GM18873 (cell line): ENCODE data around the gene TLN1.

Experiments used
- ATAC-seq: cut with Tn5 transposase; IDR thresholded peaks from one replicate; pipeline ENCODE4 v1.9.1; 2021; ENCODE audit warnings: mild to moderate bottlenecking, moderate library complexity, moderate number of reproducible peaks; ENCODE audit not compliant: unreplicated experiment, low FRiP score

TLN1 gene

GRCh38 chr9:35710818-35711500 lies 21.0 kb downstream of the TLN1 start:
- ATAC-seq, result no peak

DNA sequence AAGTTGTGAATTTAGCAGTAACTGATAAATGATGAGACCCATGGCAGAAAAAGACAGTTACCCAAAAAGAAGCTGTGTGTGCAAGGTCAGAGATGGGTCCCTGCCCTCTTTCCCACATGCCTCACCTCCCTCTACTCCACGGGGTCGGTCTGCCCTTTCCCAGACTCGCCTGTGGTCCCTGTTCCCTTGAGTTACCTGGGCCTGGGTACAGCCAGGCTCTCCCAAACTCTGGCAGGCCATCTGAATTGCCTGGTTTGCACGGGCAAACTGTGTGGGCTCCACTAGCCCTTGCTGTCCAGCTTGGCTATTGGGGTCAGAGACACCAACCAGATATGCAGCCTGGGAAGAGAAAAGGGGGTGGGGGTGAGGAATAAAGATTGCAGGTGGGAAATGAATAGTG lies 23.8 kb downstream of the TLN1 start:
- ATAC-seq, result no peak

- ATAC-seq, result no peak
These were observed 25.0 kb downstream of the TLN1 start for GRCh38 chr9:35706951-35707350.

DNA sequence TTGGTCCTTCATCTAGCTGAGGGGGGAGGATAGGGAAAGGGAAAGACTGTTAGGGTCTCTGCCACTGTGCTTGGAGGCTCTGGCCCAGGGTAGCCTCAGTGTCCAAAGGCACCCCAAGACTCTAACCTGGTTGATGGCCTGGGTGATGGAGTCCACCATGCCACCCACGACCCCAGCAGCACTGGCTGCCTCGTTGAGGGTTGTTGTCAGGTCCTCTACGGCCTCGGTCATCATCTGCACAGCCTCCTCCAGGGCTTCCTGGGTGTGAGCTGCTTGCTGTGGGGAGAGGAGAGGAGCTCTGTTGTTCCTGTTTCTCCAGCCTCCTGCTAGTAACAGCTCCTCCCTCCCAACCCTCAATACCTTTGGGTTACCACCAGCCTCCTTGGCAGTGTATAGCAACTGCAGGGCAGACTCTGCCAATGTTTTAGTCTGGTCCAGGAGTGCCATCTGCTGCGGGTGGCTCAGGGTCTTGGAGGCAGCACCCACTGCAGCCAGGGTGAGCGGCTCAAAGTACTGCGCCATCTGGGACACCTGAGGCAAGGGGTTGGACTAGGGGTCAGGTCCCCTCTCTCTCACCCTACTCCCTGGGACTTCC lies 26.1 kb downstream of the TLN1 start:
- no peak for ATAC-seq

- no peak for ATAC-seq
These were observed 26.6 kb downstream of the TLN1 start for GRCh38 chr9:35705372-35705771.

DNA sequence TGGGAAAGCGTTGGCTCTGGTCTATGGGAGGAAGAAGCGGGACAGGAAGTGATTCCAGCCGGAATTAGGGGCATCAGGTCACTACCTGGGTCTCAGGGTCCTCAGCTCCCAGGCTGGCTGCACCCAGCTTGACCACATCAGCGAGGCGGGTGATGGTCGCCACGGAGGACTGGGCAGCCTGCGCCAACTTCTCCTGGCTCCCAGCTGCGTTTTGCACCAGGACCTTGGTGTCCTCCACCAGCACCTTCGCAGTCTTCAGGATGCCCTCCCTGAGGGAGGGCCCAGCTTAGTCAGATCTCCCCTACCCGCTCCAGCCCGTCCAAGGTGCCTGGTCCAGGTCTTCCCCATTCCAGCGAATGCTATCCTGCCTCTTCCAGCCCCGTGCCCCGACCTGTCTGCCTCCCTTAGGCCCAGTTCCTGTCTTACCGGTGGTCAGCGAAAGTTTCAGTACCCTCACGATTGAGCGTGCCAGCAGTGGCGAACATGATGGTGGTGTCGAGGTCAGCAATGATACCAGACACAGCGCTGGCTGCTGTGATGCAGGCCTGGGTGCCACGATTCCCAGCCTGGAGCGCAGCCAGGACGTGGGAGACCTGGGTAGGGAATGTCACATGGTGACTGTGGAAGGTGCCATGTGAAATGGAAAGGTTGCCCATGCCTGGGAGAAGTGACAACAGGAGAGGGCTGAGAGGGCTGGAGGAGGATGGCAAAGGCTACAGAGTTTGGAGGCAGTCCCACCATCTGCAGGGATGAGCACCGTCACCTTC lies 27.9 kb downstream of the TLN1 start:
- no peak for ATAC-seq

GRCh38 chr9:35702696-35703095 lies 29.3 kb downstream of the TLN1 start:
- no peak for ATAC-seq

- no peak for ATAC-seq
These were observed 31.1 kb downstream of the TLN1 start for GRCh38 chr9:35700942-35701341.

DNA sequence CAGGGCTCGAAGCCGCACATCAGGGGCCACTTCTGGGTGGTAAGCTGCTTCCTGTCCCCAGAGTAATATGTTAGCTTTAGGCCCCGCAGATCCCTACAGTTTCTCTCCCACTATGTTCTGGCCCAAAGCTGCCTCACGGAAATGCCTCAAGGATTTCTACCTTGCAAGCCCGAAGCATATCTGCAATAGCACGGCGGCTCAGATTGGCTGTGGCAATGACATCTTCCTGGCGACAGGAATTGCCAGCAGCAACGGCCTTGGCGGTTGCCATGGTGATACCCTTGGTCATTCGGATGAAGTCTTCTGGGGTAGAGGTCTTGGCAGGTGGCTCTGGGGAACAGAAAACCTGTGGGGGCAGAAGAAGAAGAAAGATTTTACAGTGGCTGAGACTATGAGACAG lies 32.0 kb downstream of the TLN1 start:
- no peak for ATAC-seq

- ATAC-seq, result no peak
These were observed 33.8 kb downstream of the TLN1 start for GRCh38 chr9:35698231-35698630.

GRCh38 chr9:35697486-35697885 lies 34.5 kb downstream of the TLN1 start:
- ATAC-seq, result no peak

GRCh38 chr9:35696520-35697215 lies 35.3 kb downstream of the TLN1 start:
- peak; percentile 52 for ATAC-seq

GRCh38 chr9:35695943-35696401 lies 36.0 kb downstream of the TLN1 start:
- ATAC-seq, result no peak

GRCh38 chr9:35691757-35692301 lies 40.2 kb downstream of the TLN1 start:
- ATAC-seq, result no peak

GRCh38 chr9:35691334-35691650 lies 40.7 kb downstream of the TLN1 start:
- ATAC-seq, result no peak

DNA sequence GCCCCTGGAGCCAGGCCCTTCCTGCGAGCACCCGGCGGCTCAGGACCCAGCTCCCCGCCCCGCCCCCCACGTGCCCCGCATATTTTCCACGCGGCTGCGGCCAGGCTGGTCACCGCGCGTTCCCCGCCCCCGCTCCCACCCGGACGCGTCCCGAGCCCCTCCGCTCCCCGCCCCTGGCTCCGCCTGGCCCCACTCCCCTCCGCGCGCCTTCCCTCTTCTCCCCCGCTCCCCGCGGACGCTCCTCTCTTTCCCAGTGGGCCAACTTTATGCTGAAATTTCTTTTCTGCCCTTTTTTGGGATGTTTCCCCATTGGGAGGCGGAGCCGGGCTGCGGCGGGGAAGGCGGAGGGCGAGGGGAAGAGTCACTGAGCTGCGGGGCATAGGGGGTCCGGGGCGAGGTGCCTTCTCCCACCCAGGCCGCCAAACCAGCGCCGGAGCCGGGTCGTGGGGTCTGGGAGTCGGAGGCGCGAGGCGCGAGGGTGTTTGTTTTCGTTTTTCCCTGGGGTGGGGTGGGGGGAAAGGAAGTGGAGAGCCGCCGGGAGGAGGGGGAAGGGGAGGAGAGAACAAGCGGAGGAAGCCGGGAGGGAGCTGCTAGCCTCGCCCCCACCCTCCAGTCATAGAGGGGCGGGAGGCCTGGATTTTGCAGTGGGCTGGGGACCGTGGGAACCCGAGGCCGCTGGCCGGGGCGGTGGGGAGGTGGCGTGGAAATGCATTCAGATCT lies 41.2 kb downstream of the TLN1 start:
- no peak for ATAC-seq

GRCh38 chr9:35690294-35690613 lies 41.7 kb downstream of the TLN1 start:
- no peak for ATAC-seq

DNA sequence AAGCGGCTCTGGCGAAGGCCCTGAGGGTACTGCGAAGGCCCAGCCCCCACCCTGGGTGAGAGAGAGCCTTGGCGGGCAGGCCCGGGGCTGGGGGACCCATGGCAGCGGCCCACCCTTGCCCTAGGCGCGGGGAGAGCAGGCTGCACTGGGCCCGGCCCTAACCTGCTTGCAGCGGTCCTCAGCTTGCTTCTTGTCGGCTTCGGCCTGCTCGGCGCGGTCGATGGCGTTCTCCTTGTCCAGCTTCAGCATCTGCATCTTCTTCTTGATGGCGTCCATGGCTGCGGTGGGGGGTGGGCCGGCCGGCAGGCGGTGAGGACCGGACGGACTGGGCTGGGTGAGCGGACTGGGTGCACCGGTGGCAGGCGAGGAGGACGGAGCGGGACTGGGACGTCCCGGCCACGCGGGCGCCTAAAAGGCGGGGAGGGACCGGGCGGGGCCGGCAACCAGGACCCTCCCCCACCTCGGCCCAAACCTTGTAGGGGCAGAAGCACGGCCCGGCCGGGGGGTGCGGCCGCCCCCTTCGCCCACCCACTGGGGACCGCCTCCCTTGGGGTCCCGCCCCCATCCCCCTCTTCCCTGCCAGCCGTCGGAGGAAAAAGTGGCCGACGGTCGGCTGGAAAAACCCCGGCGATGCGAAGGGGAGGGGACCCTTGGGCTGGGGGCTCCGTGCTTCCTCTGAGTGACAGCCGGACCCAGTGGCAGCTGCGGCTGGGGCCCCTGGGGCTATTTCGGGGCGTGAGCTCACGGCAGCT lies 42.3 kb downstream of the TLN1 start, which contains the start of gene TPM2:
TSS of gene TPM2 (minus strand) at position 384 of the 752 bp plus-strand sequence. CDS start at position 276, 108 bp downstream.
- ATAC-seq, result no peak
